Right hindlimb (tissue), 1 donor: ENCODE data around the gene SNRNP48.

ENCODE experiments used
- DNase-seq: peaks from one replicate; pipeline ENCODE4 v3.0.0-alpha.2; 2018

The SNRNP48 gene

GRCh38 chr6:7589949-7590917 is at the start of gene SNRNP48:
Gene SNRNP48, plus strand, starts transcription at chr6:7590198. Its CDS starts 60 bp downstream, at chr6:7590258.
- DNase-seq: peak; percentile 97

GRCh38 chr6:7540595-7540994 is 49.4 kb upstream of the SNRNP48 start:
- DNase-seq: no peak

- DNase-seq: peak; percentile 37
These were observed 48.6 kb upstream of the SNRNP48 start, which contains the start of gene DSP for GRCh38 chr6:7541175-7542064. Gene DSP, plus strand, starts transcription at chr6:7541671. Its CDS starts 245 bp downstream, at chr6:7541916.

GRCh38 chr6:7542065-7542873 is 47.7 kb upstream of the SNRNP48 start:
- peak; percentile 22 for DNase-seq

- peak; percentile 38 for DNase-seq
These were observed 46.9 kb upstream of the SNRNP48 start for GRCh38 chr6:7542874-7543624.

GRCh38 chr6:7543789-7544424 is 46.1 kb upstream of the SNRNP48 start:
- DNase-seq: peak; percentile 23

GRCh38 chr6:7544597-7544996 is 45.4 kb upstream of the SNRNP48 start:
- DNase-seq: no peak

- DNase-seq: no peak
These were observed 44.5 kb upstream of the SNRNP48 start for GRCh38 chr6:7545316-7546019.

GRCh38 chr6:7546020-7546369 is 44.0 kb upstream of the SNRNP48 start:
- DNase-seq: no peak

- no peak for DNase-seq
These were observed 43.6 kb upstream of the SNRNP48 start for GRCh38 chr6:7546383-7546782.

- DNase-seq: no peak
These were observed 43.1 kb upstream of the SNRNP48 start for GRCh38 chr6:7546896-7547295.

- no peak for DNase-seq
These were observed 42.7 kb upstream of the SNRNP48 start for GRCh38 chr6:7547315-7547714.

GRCh38 chr6:7550433-7550801 is 39.6 kb upstream of the SNRNP48 start:
- DNase-seq: no peak

- DNase-seq: no peak
These were observed 35.3 kb upstream of the SNRNP48 start for GRCh38 chr6:7554533-7555275.

- DNase-seq: no peak
These were observed 34.3 kb upstream of the SNRNP48 start for GRCh38 chr6:7555671-7556070.

- DNase-seq: no peak
These were observed 33.4 kb upstream of the SNRNP48 start for GRCh38 chr6:7556394-7557106.

GRCh38 chr6:7557652-7558051 is 32.3 kb upstream of the SNRNP48 start:
- no peak for DNase-seq

- no peak for DNase-seq
These were observed 31.2 kb upstream of the SNRNP48 start for GRCh38 chr6:7558781-7559180.

GRCh38 chr6:7559196-7559595 is 30.8 kb upstream of the SNRNP48 start:
- DNase-seq: no peak
